ENCODE results near the gene THSD7A.

THSD7A gene

DNA sequence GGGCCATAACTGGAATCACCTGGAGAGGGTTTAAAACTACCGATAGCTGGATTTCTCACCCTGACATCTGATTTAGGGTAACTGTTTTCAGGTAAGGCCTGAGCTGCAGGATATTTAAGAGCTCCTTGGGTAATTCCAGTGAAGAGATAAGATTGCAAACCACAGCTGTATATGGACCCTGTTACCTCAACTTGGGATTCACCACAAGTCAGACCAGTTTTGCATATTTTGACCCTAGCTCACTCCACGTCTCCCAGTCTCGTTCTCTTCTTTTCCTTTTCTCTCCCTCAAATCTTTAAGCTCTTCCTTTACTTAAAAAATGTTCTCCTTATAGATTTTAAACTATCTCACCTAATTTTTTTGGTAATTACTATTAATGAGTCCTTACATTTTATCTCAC is 264.4 kb downstream of the THSD7A start:
- no peak overlapping the region for H3K4me3 ChIP-seq (ENCODE audit: low read length)
- no peak for DNase-seq (ENCODE audit: low read depth)
- TF ChIP-seq, protein P1, sequence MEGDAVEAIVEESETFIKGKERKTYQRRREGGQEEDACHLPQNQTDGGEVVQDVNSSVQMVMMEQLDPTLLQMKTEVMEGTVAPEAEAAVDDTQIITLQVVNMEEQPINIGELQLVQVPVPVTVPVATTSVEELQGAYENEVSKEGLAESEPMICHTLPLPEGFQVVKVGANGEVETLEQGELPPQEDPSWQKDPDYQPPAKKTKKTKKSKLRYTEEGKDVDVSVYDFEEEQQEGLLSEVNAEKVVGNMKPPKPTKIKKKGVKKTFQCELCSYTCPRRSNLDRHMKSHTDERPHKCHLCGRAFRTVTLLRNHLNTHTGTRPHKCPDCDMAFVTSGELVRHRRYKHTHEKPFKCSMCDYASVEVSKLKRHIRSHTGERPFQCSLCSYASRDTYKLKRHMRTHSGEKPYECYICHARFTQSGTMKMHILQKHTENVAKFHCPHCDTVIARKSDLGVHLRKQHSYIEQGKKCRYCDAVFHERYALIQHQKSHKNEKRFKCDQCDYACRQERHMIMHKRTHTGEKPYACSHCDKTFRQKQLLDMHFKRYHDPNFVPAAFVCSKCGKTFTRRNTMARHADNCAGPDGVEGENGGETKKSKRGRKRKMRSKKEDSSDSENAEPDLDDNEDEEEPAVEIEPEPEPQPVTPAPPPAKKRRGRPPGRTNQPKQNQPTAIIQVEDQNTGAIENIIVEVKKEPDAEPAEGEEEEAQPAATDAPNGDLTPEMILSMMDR (conservative IDR thresholded peaks at IDR 0.05; ENCODE audit: low read depth, low read length) = no peak

DNA sequence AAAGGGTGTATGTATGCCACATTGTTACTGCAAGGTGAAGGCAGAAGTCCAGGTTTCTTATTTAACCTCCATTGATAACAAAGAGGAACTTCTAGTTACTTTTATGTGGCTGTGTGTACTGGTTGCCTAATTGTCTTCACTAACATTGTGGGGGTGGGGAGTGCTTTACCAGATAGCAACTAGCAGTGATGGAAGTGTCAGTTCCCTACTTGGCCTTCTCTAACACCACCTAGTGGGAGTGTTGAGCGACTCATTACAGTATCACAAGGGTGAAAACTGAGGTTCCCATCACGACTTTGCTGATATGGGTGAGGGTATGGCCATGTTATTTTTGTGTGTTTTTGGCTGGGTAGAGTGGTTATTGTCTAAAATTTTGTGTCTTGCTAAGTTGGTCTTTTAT is 274.4 kb downstream of the THSD7A start:
- TF ChIP-seq, protein P1 (conservative IDR thresholded peaks at IDR 0.05; ENCODE audit: low read depth, low read length) = peak; percentile 37
- H3K4me3 ChIP-seq (ENCODE audit: low read length) = no peak overlapping the region
- DNase-seq (ENCODE audit: low read depth) = no peak

DNA sequence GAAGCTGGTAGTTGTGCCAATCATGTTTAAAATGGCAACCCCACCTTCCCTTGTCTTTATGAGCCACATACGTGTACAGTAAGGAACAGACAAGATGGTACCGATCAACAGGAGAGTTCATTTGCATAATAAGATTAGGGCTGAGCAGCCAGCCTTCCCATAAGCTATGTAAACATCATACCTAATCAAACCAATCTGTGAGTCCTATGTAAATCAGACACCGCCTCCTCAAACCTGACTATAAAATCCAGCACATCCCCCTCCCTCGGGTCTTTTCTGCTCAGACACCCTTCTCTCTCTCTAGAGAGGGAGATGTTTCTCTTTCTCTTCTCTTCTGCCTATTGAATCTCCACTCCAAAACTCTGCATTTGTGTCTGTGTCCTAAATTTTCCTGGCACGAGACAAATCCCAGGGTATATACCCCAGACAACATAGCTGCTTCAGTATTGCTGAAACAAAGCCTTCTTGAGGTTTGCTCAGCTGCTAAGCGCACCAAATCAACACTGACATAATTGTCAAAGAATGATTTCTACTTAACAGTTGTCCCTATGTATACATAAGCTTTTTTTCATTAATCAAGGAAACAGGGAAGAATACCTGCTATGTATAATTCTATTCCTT is 279.2 kb downstream of the THSD7A start:
- no peak overlapping the region for H3K4me3 ChIP-seq (ENCODE audit: low read length)
- TF ChIP-seq, protein P1 (conservative IDR thresholded peaks at IDR 0.05; ENCODE audit: low read depth, low read length) = no peak
- DNase-seq (ENCODE audit: low read depth) = no peak

DNA sequence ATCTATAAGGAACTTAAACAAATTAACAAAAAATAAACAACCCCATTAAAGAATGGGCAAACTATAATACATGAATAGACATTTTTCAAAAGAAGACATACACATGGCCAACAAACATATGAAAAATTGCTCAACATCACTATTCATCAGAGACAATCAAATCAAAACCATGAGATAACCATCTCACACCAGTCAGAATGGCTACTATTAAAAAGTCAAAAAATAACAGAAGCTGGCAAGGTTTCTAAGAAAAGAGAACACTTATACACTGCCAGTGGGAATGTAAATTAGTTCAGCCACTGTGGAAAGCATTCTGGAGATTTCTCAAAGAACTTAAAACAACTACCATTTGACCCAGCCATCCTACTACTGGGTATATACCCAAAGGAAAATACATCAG is 280.5 kb downstream of the THSD7A start:
- TF ChIP-seq, protein P1 (conservative IDR thresholded peaks at IDR 0.05; ENCODE audit: low read depth, low read length) = no peak
- DNase-seq (ENCODE audit: low read depth) = no peak
- H3K4me3 ChIP-seq (ENCODE audit: low read length) = no peak overlapping the region

DNA sequence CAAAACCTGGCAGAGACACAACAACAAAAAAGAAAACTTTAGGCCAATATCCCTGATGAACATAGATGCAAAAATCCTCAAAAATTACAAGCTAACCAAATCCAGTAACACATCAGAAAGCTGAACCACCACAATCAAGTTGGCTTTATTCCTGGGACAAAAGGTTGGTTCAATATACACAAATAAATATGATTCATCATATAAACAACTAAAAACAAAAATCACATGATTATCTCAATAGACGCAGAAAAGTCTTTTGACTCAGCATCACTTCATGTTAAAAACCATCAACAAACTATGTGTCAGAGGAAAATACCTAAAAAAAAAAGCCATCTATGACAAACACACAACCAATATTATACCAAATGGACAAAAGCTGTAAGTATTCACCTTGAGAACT is 283.5 kb downstream of the THSD7A start:
- no peak overlapping the region for H3K4me3 ChIP-seq (ENCODE audit: low read length)
- DNase-seq (ENCODE audit: low read depth) = no peak
- TF ChIP-seq, protein P1 (conservative IDR thresholded peaks at IDR 0.05; ENCODE audit: low read depth, low read length) = no peak

DNA sequence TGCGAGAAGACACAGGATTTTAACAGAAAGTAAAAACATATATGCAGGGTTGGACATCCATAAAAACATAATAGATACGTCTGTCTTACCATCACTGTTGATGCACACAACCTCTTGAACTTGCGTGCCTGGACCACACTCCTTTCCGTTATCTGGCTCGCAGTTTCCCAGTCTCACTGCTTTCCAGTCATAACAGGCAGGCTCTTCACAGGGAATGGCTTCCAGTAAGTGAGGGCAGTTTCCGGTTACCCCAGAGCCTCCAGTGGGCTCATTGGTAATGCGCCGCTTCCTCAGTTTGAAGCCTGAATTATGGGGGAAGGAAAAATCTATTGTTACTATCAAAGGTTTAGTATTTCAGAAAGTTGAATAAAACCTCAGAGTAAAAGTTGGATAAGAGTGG is 290.7 kb downstream of the THSD7A start:
- TF ChIP-seq, protein P1 (conservative IDR thresholded peaks at IDR 0.05; ENCODE audit: low read depth, low read length) = no peak
- DNase-seq (ENCODE audit: low read depth) = no peak
- H3K4me3 ChIP-seq (ENCODE audit: low read length) = no peak overlapping the region

DNA sequence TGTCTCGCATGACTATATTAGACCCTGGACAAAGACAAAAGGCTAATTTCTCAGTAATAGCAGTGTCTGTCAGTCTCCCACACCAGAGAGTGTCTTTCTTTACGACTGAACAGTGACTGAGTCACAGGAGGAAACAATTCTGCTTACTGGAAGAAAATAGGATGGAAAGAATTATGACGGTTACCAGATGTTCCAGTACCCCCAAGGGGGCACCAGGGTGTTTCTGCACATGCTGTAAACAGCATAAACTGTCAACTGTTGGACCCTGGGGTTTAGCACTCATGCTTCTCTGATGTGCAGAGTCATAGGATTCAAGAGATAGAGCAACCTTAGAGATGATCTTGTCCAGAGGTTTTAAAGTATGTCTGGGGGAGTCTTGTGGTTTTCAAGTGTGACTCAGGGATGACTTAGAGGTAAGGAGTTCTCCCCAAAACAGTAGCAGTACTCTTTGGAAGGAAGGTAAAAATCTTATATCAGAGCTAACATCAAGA is 291.7 kb downstream of the THSD7A start:
- DNase-seq (ENCODE audit: low read depth) = no peak
- TF ChIP-seq, protein P1 (conservative IDR thresholded peaks at IDR 0.05; ENCODE audit: low read depth, low read length) = no peak
- no peak overlapping the region for H3K4me3 ChIP-seq (ENCODE audit: low read length)

Measured in retinal pigment epithelial cell (primary cell).